Activated naive CD8-positive, alpha-beta T cell treated with anti-CD3 and anti-CD28 coated beads, Interleukin-2, amount 10 ng/mL, durations not matched to agents 7 days and 5 days (primary cell): ENCODE measurements around the gene TBCEL. TPM values are rescaled to one million over a fixed set of nuclear protein-coding genes. Genes with fewer than 3 reads are reported as not detected.
"Not testable (repeated sequence)": the region's sequence is repeated elsewhere in the genome, so short reads cannot be mapped to it uniquely, and the experiment has no call there.

Source experiments
- ATAC-seq: fragments of 150-1000 bp; cut with Tn5 transposase; one replicate; pipeline ENCODE4 v1.10.0; 2021; ENCODE audit warnings: low read depth, moderate library complexity
- POLR2A ChIA-PET: fragments of 350-600 bp; sonication (Branson Sonifier 250); formaldehyde crosslinking; loops from one replicate; lab custom pipeline; 2021; ENCODE audit warnings: antibody characterized with exemption; lab: Charles Lee
- DNase-seq: peaks from one replicate; pipeline ENCODE4 v3.0.0; 2021
- H3K27ac Mint-ChIP-seq: one replicate; pipeline ENCODE4 v1.8.0; 2022; ENCODE audit warnings: mild to moderate bottlenecking, mixed read lengths
- H3K27me3 Mint-ChIP-seq: one replicate; pipeline ENCODE4 v1.8.0; 2022; ENCODE audit warnings: mild to moderate bottlenecking, moderate library complexity, mixed read lengths
- H3K36me3 Mint-ChIP-seq: one replicate; pipeline ENCODE4 v1.8.0; 2021; ENCODE audit warnings: mild to moderate bottlenecking, mixed read lengths
- H3K4me1 Mint-ChIP-seq: one replicate; pipeline ENCODE4 v1.8.0; 2021; ENCODE audit warnings: mixed read lengths
- H3K4me3 Mint-ChIP-seq: one replicate; pipeline ENCODE4 v1.8.0; 2022; ENCODE audit warnings: mild to moderate bottlenecking, moderate library complexity, mixed read lengths
- H3K9me3 Mint-ChIP-seq: one replicate; pipeline ENCODE4 v1.8.0; 2021; ENCODE audit warnings: mixed read lengths
- total RNA-seq, 2 experiments: library from RNA; stranded (reverse); gene quantifications; one replicate each; pipeline ENCODE4 v1.2.3, GENCODE V29; 2021

Gene TBCEL
- total RNA-seq, 2 experiments from 2014 or later, result 13.9 to 15.9 TPM

DNA sequence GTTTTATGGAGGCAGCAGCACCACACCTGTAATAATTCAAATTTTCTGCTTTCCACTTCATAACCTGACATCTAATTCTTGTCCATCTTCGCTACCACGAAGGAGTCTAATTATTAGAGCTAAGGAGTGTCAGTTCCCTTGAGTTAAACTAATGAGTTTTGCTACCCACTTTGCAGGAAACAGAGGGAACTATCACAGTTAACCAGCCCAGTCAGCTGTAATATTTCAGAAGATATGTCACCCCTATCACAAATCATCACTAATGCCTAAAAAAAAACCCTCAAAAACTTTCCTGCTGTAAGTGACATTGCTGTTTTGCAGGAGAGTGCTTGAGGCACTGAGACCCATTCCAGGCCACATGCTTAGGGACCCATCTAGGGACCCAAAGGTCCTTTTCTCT, 85.6 kb downstream of the TBCEL start:
- peaks cover 12% of the 10 kb centered on the region for H3K27me3 Mint-ChIP-seq
- H3K27ac Mint-ChIP-seq, result no peak overlapping the region
- DNase-seq, result no peak
- ATAC-seq, result no peak
- H3K36me3 Mint-ChIP-seq, result no peaks in the 10 kb centered on the region
- POLR2A ChIA-PET, result no interaction called here
- no peaks in the 10 kb centered on the region for H3K9me3 Mint-ChIP-seq
- peaks cover 3% of the 10 kb centered on the region for H3K4me1 Mint-ChIP-seq
- no peak overlapping the region for H3K4me3 Mint-ChIP-seq

DNA sequence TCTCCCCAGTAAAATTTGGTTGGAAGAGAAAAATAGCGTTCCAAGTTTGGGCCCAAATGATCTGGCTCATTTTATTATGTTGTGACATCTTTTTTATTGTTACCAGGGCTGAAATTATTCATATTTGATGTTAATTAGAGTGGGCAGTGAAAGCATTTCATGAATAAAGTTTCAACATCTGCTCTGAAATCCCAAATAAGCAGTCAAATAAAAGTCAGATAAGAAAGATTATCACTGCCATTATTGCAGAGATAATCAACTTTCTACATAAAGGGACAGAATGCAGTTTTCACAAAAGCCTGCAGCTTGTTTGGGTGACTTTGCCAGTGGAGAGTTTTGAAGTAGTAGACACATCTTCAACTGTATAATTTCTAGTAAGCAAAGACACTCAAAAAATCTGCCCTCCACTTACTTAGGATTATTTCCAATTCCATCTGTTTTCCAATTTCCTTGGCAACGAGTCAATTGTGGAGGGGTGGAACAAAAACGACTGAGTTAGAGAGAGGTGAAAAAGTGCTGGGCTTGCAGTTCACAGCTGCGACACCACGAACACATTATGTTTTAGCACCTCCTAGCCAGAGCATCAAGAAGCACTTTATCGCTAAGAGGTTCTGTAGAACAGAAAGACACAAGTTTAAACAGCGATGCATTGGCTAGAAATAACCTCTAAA, 86.1 kb downstream of the TBCEL start:
- ATAC-seq (no peak), DNase-seq (no peak)
- Mint-ChIP-seq H3K27ac (no peak overlapping the region), H3K4me1 (peaks cover 3% of the 10 kb centered on the region), H3K36me3 (no peaks in the 10 kb centered on the region), H3K4me3 (no peak overlapping the region), H3K9me3 (no peaks in the 10 kb centered on the region), H3K27me3 (peaks cover 12% of the 10 kb centered on the region)
- POLR2A ChIA-PET, result interaction anchor here (0.6 kb wide), 1 partner anchor 1964 kb away, joined by 4 read pairs; no protein-coding TSS in a partner anchor

DNA sequence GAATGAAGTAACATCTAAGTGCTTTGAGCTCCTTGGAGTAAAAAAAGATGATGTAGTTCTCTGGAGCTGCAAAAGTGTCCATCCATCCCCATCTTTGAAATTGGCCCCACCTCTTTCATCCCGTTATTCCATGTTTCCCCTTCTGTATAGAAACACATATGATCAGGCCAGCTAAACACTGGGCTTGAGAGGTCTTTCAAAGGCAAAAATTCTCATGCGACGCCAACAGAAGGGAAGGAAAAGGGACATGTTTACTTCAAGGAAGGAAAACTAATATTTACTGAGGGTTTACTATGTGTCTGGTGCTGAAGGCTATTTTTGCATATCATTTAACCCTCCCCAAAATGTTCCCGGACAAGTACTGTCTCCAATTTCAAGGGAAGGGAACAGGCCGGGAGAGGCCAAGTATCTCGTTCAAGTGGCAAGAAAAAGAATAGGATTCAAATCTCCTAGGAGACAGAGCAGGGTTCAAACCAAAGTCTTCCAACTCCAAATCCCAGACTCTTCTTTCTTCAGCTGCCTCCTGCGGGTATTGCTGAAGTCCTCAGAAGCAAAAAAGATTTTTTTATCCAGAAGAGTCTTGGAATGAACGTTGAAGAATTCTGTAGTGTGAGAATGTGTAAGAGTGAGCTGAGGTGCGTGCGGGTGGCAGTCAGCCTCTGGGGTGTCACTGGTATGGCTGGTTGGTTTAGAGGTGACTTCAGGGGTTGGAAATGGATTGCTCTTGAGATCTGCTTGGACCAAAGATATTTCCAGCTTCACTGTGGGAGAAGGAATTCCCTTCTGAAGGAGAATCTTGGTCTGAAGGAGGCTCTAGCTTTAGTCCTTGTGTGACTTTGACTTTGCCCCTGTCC, 87.2 kb downstream of the TBCEL start:
- Mint-ChIP-seq H3K36me3 (no peaks in the 10 kb centered on the region), H3K4me1 (peaks cover 3% of the 10 kb centered on the region), H3K27me3 (peaks cover 15% of the 10 kb centered on the region), H3K27ac (no peak overlapping the region), H3K9me3 (no peaks in the 10 kb centered on the region), H3K4me3 (no peak overlapping the region)
- no peak for DNase-seq
- ATAC-seq, result no peak
- POLR2A ChIA-PET, result interaction anchor here (0.6 kb wide), 1 partner anchor 1963 kb away, joined by 4 read pairs; no protein-coding TSS in a partner anchor

DNA sequence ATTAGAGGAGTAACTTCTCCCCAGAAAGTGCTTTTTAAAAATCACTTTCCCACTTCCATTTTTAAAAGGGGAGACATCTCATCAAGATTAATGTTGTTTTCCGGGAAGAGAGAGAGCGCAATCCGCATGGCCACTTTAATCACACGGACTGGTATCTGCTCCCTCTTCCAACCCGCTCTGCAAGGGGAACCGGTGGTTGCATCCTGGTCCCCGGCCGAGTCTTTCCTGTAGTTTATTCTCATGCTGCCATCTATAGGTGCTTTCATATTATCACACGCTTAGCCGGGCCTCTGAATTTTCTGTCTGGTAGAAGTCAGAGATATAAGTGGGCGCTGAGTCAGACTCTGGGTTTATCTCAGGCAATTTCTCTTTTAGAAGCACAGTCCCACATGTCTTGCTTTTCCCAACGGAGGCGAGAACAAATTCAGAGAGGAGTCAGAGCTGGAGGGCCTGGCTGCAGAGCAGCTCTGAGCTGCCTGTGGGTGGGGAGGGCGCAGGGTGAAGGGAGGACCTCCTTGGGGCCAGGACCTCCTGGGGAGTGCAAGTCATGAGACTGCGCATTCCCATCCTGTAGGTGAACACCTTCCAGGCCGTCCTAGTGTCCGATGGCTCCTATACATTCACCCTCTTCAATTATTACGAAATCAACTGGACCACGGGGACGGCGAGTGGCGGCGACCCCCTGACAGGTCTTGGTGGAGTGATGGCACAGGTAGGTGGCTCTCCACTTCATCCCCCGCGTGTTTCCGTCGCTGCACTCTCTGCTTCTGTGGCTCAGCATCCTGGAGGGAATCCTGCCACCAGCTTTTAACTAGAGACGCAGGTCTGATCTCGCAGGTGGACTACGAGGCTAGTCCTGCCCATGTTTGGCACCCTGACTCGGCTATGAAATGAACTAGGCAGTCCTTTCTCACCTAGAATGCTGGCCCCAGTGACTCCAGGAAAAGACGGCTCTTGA, 88.9 kb downstream of the TBCEL start:
- H3K36me3 Mint-ChIP-seq, result no peaks in the 10 kb centered on the region

DNA sequence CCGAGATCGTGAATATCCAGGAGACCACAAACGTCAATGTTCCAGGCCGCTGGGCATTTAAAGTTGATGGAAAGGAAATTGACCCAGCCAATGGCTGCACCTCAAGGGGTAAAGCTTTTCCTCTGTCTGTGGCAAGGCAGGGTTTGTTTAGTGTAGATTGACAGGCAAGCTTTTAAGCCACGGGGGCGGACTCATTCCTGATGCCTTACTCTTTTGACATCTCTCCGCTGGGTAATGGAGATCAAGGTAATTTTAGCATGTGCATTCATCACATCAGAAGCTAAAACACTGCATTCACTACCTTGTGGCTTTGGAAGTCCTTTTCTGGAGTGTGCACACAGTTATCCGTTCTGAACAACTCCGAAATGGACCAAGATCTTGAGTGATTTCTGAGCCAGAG, 89.7 kb downstream of the TBCEL start:
- Mint-ChIP-seq H3K4me1 (peaks cover 3% of the 10 kb centered on the region), H3K4me3 (no peak overlapping the region), H3K27me3 (peaks cover 18% of the 10 kb centered on the region), H3K36me3 (no peaks in the 10 kb centered on the region), H3K9me3 (no peaks in the 10 kb centered on the region), H3K27ac (no peak overlapping the region)
- DNase-seq, result no peak
- POLR2A ChIA-PET, result no interaction called here
- ATAC-seq, result no peak

More for the DNA sequence above, 88.9 kb downstream of the TBCEL start:
- Mint-ChIP-seq H3K9me3 (no peaks in the 10 kb centered on the region), H3K4me3 (no peak overlapping the region), H3K27ac (no peak overlapping the region), H3K4me1 (peaks cover 3% of the 10 kb centered on the region), H3K27me3 (peaks cover 18% of the 10 kb centered on the region)
- DNase-seq (no peak), ATAC-seq (peak; percentile 74)
- POLR2A ChIA-PET, result no interaction called here

DNA sequence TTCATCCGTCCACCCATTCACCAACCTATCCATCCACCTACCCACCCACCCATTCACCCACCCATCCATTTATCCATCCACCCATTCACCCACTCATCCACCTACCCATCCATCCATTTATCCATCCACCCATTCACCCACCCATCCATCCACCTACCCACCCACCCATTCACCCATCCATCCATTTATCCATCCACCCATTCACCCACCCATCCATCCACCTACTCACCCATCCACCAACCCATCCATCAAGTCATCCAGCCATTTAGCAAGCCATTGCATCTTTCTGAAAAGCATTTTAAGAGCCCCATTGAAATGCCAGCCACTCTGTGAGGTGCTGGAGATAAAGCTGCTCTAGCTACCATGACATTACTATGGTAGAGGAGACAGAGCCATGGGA, 91.1 kb downstream of the TBCEL start:
- H3K27ac Mint-ChIP-seq, H3K4me1 Mint-ChIP-seq, DNase-seq, POLR2A ChIA-PET, H3K36me3 Mint-ChIP-seq, H3K4me3 Mint-ChIP-seq, ATAC-seq, H3K9me3 Mint-ChIP-seq: not testable (repeated sequence)
- peaks cover 18% of the 10 kb centered on the region for H3K27me3 Mint-ChIP-seq

DNA sequence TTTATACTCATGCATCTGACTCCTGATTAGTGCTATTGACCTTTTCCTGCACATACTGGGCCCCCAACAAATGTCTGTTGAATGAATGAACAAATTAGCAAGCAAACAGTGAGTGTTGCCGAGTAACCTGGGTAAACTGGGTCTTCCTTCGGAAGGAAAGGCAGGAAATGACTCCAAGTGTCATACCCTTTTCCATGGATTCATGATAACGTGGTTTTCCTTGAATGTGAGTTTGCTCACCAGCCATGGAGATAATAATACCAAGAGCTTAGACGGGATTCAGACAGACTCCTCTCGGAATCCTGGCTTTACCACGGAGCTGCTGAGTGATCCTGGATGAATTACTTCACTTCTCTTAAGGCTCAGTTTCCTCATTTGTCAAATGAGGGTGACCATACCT, 93.9 kb downstream of the TBCEL start:
- POLR2A ChIA-PET, result no interaction called here
- peaks cover 2% of the 10 kb centered on the region for H3K9me3 Mint-ChIP-seq
- H3K27me3 Mint-ChIP-seq, result peaks cover 6% of the 10 kb centered on the region
- H3K36me3 Mint-ChIP-seq, result no peaks in the 10 kb centered on the region
- DNase-seq (no peak), ATAC-seq (no peak)
- H3K27ac Mint-ChIP-seq, result no peak overlapping the region
- no peaks in the 10 kb centered on the region for H3K4me1 Mint-ChIP-seq
- no peak overlapping the region for H3K4me3 Mint-ChIP-seq

DNA sequence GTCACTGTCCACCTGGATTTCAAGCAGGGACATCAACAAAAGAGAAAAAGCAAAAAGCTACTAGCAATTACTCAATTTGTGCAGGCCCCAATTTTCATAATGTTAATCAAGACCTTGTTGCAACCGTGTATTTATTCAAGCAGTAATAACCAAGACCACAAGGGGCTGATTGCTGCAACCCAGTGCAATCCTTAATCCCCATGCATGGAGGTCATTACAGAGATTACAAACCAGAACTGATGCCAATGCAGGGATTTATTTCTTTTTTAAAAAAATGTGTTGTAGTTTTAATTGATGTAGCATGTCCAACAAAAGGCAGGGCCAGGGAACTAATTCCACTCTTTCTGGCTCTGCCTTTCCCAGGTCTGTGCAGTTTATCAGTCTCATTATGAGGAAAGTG, 95.5 kb downstream of the TBCEL start:
- Mint-ChIP-seq H3K4me1 (no peaks in the 10 kb centered on the region), H3K27ac (no peak overlapping the region), H3K4me3 (no peak overlapping the region), H3K36me3 (no peaks in the 10 kb centered on the region), H3K9me3 (peaks cover 4% of the 10 kb centered on the region), H3K27me3 (peaks cover 6% of the 10 kb centered on the region)
- no peak for DNase-seq
- POLR2A ChIA-PET, result no interaction called here
- ATAC-seq, result no peak

DNA sequence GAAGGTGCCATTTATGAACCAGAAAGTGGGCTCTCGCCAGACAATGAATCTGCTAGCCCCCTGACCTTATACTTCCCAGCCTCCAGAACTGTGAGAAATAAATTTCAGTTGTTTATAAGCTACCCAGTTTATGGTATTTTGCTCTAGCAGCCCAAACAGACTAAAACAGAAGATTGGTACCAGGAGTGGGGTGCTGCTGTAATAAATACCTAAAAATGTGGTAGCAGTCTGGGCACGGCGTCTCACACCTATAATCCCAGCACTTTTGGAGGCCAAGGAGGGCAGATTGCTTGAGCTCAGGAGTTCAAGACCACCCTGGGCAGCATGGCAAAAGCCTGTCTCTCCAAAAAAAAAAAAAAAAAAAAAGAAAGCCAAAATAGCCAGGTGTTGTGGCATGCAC, 98.4 kb downstream of the TBCEL start:
- Mint-ChIP-seq H3K27me3 (no peaks in the 10 kb centered on the region), H3K36me3 (no peaks in the 10 kb centered on the region), H3K4me1 (no peaks in the 10 kb centered on the region), H3K4me3 (no peak overlapping the region), H3K27ac (no peak overlapping the region), H3K9me3 (peaks cover 4% of the 10 kb centered on the region)
- ATAC-seq (no peak), DNase-seq (no peak)
- POLR2A ChIA-PET, result interaction anchor here (0.7 kb wide), 1 partner anchor 185 kb away, joined by 3 read pairs; no protein-coding TSS in a partner anchor

DNA sequence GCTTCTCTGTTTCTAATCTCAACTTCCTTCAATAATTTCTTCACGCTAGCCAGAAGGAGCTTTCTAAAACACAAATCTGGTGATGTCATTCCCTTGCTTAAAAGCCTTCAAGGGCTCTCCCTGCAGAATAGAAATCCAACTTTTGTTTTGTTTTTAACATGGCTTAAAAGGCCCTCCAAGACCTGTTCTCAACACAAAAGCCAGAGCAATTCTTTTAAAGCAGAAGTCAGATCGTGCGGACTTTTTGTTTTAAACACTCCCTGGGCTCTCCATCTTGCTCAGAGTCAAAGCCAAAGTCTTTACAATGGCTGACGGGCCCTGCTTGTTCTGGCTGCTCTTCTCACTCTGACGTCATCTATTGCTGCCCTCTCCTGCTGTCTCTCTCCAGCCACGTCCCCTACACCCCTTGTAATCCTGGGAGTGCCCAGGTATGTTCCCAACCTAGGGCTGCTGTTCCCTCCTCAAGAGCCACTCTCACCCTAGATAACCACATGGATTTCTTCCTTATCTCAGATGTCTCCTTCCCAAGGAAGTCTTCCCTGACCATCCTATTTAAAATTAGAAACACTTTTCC, 99.7 kb downstream of the TBCEL start:
- Mint-ChIP-seq H3K4me1 (no peaks in the 10 kb centered on the region), H3K4me3 (no peak overlapping the region), H3K27me3 (no peaks in the 10 kb centered on the region), H3K36me3 (no peaks in the 10 kb centered on the region), H3K27ac (no peak overlapping the region), H3K9me3 (peaks cover 4% of the 10 kb centered on the region)
- POLR2A ChIA-PET, result no interaction called here
- ATAC-seq, result no peak
- DNase-seq, result no peak

DNA sequence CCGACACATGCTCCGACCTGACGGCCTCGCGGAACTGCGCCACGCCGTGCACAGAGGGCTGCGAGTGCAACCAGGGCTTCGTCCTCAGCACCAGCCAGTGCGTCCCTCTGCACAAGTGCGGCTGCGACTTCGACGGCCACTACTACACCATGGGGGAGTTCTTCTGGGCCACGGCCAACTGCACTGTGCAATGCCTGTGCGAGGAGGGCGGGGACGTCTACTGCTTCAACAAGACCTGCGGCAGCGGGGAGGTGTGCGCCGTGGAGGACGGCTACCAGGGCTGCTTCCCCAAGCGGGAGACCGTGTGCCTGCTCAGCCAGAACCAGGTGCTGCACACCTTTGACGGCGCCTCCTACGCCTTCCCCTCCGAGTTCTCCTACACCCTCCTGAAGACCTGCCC, 103.9 kb downstream of the TBCEL start:
- Mint-ChIP-seq H3K27me3 (no peaks in the 10 kb centered on the region), H3K4me3 (no peak overlapping the region), H3K36me3 (no peaks in the 10 kb centered on the region), H3K4me1 (no peaks in the 10 kb centered on the region), H3K9me3 (peaks cover 3% of the 10 kb centered on the region), H3K27ac (no peak overlapping the region)
- no peak for ATAC-seq
- POLR2A ChIA-PET, result no interaction called here
- DNase-seq, result no peak

DNA sequence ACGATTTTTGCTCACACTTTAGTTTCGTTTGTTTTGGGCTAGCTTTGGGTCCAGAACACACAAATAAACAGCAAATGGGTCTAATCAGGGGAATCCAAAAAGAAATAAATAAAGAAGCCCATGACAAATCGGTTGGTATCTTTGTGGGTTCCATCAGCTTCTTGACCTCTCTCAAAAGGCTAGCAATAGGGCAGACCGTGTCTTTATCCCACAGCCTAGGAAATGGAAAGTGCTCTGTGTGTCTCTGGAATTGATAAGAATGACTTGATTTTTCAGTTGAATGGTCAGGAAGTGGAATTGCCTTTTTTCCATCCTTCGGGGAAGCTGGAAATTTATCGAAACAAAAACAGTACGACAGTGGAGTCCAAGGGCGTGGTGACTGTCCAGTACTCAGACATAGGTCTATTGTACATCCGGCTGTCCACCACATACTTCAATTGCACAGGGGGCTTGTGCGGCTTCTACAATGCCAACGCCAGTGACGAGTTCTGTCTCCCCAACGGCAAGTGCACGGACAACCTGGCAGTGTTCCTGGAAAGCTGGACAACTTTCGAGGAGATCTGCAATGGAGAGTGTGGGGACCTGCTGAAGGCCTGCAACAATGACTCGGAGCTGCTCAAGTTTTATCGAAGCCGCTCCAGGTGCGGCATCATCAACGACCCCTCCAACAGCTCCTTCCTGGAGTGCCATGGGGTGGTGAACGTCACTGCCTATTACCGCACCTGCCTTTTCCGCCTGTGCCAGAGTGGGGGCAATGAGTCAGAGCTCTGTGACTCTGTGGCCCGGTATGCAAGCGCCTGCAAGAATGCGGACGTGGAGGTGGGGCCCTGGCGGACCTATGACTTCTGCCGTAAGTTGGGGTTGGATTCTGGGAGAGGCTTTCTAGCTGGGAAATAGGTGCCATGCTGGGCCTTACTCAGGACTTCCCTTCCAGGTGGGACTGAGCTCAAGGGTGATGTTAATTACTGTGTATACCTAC, 105.7 kb downstream of the TBCEL start:
- ATAC-seq (no peak), DNase-seq (no peak)
- POLR2A ChIA-PET, result no interaction called here
- Mint-ChIP-seq H3K9me3 (no peaks in the 10 kb centered on the region), H3K27ac (no peak overlapping the region), H3K4me3 (no peak overlapping the region), H3K27me3 (no peaks in the 10 kb centered on the region), H3K36me3 (no peaks in the 10 kb centered on the region), H3K4me1 (no peaks in the 10 kb centered on the region)
